SK-N-SH (cell line): Measurements from ENCODE around the gene DBX1. TPM values are rescaled to one million over a fixed set of nuclear protein-coding genes. Genes with fewer than 3 reads are reported as not detected.

Experiments used
- CTCF ChIA-PET: fragments of 300-600, 350-600 bp; formaldehyde crosslinking; extraction: SDS; loops from one replicate; lab custom pipeline; 2021; lab: Yijun Ruan, JAX
- POLR2A ChIA-PET: fragments of 350-600 bp; sonication (Branson Sonifier 250); formaldehyde crosslinking; extraction: SDS; loops from one replicate; lab custom pipeline; 2020; ENCODE audit warnings: antibody characterized with exemption, inconsistent platforms; lab: Yijun Ruan, JAX
- DNase-seq: peaks from one replicate; pipeline ENCODE4 v3.0.0; 2012
- H2AFZ ChIP-seq: fragments of 200-600 bp; sonication (generic); 2 replicates; pipeline ENCODE4 v1.8.1; 2016; ENCODE audit warnings: antibody characterized with exemption, mild to moderate bottlenecking, low read depth
- H3F3A ChIP-seq: fragments of 200-600 bp; sonication (generic); replicated peaks from 2 replicates; pipeline ENCODE3; 2016; ENCODE audit warnings: antibody characterized with exemption, mild to moderate bottlenecking; ENCODE audit not compliant: insufficient read depth
- H3K27ac ChIP-seq, 2 experiments: fragments of 200-500 bp in 1 of 2; fragments of 200-600 bp in 1 of 2; sonication (Bioruptor generic) in 1 of 2; sonication (generic), shearing (Covaris generic) in 1 of 2; 2 replicates each; pipeline versions ENCODE4 v1.5.1 to v1.6.1; 2014 to 2016; ENCODE audit warnings: low read depth in 2 of 2, inconsistent platforms in 1 of 2, low read length in 1 of 2, mild to moderate bottlenecking in 1 of 2, mixed read lengths in 1 of 2
- H3K27me3 ChIP-seq: fragments of 200-600 bp; sonication (generic), shearing (Covaris generic); 2 replicates; pipeline ENCODE4 v1.6.1; 2016; ENCODE audit warnings: mixed run types; ENCODE audit not compliant: insufficient read depth
- H3K36me3 ChIP-seq, 2 experiments: fragments of 200-500 bp in 1 of 2; fragments of 200-600 bp in 1 of 2; sonication (Bioruptor generic) in 1 of 2; sonication (generic) in 1 of 2; replicated peaks in 1 of 2; 2 replicates each; pipeline versions ENCODE3 to v1.5.1; 2014 to 2016; ENCODE audit warnings: low read length in 1 of 2, mild to moderate bottlenecking in 1 of 2; ENCODE audit not compliant: insufficient read depth in 2 of 2, control insufficient read depth in 1 of 2
- H3K4me1 ChIP-seq, 2 experiments: fragments of 200-500 bp in 1 of 2; fragments of 200-600 bp in 1 of 2; sonication (Bioruptor generic) in 1 of 2; sonication (generic), shearing (Covaris generic) in 1 of 2; 2 replicates each; pipeline versions ENCODE4 v1.5.1 to v1.6.1; 2014 to 2016; ENCODE audit warnings: low read depth in 1 of 2, low read length in 1 of 2, mixed run types in 1 of 2; ENCODE audit not compliant: insufficient read depth in 2 of 2, control insufficient read depth in 1 of 2
- H3K4me2 ChIP-seq: fragments of 200-600 bp; sonication (generic), shearing (Covaris generic); 2 replicates; pipeline ENCODE4 v1.6.1; 2017; ENCODE audit warnings: mixed run types
- H3K4me3 ChIP-seq, 2 experiments: fragments of 200-500 bp in 1 of 2; fragments of 200-600 bp in 1 of 2; sonication (Bioruptor generic) in 1 of 2; sonication (generic), shearing (Covaris generic) in 1 of 2; 2 replicates each; pipeline versions ENCODE4 v1.5.1 to v1.8.1; 2014 to 2016; ENCODE audit warnings: low read depth in 2 of 2, inconsistent platforms in 1 of 2, low read length in 1 of 2, mild to moderate bottlenecking in 1 of 2, mixed read lengths in 1 of 2, moderate library complexity in 1 of 2
- H3K79me2 ChIP-seq: fragments of 200-600 bp; sonication (generic); 2 replicates; pipeline ENCODE4 v1.8.1; 2017; ENCODE audit warnings: mild to moderate bottlenecking; ENCODE audit not compliant: insufficient read depth
- H3K9ac ChIP-seq: fragments of 200-600 bp; sonication (generic); 2 replicates; pipeline ENCODE4 v1.6.1; 2017; ENCODE audit warnings: mixed run types
- H3K9me2 ChIP-seq: fragments of 200-600 bp; sonication (generic); 2 replicates; pipeline ENCODE4 v1.6.1; 2017; ENCODE audit warnings: mixed run types
- H3K9me3 ChIP-seq: fragments of 200-600 bp; sonication (generic); 2 replicates; pipeline ENCODE4 v1.6.1; 2017; ENCODE audit warnings: mixed run types, mild to moderate bottlenecking, moderate library complexity
- H4K20me1 ChIP-seq: fragments of 200-600 bp; sonication (generic); 2 replicates; pipeline ENCODE4 v1.6.1; 2017; ENCODE audit warnings: mild to moderate bottlenecking, mixed run types; ENCODE audit not compliant: insufficient read depth
- CHD2 ChIP-seq: fragments of 150-350 bp; IDR thresholded peaks from 2 replicates; pipeline ENCODE4 v1.6.1; 2018; ENCODE audit warnings: low read length; ENCODE audit not compliant: partially characterized antibody
- EZH2phosphoT487 ChIP-seq: fragments of 200-600 bp; sonication (generic); IDR thresholded peaks from 2 replicates; pipeline ENCODE4 v1.6.1; 2017; ENCODE audit warnings: low read depth, mixed run types, mild to moderate bottlenecking, antibody characterized with exemption, moderate library complexity, borderline replicate concordance
- FOSL2 ChIP-seq: IDR thresholded peaks from 2 replicates; pipeline ENCODE4 v1.4.0; 2012; ENCODE audit warnings: low read depth, mild to moderate bottlenecking, moderate library complexity, borderline replicate concordance
- FOXJ3 ChIP-seq: sonication (generic); formaldehyde crosslinking; IDR thresholded peaks from 2 replicates; pipeline ENCODE4 v1.5.1; 2020; ENCODE audit warnings: mild to moderate bottlenecking, missing genetic modification reagents
- FOXM1 ChIP-seq: IDR thresholded peaks from 2 replicates; pipeline ENCODE4 v1.4.0; 2012; ENCODE audit warnings: low read depth, mild to moderate bottlenecking
- MAX ChIP-seq: IDR thresholded peaks from 2 replicates; pipeline ENCODE4 v1.4.0; 2012; ENCODE audit warnings: low read depth
- MEF2A ChIP-seq: IDR thresholded peaks from 2 replicates; pipeline ENCODE4 v1.4.0; 2012; ENCODE audit warnings: low read depth, borderline replicate concordance
- MXI1 ChIP-seq: IDR thresholded peaks from 2 replicates; pipeline ENCODE4 v1.6.1; 2012; ENCODE audit warnings: mild to moderate bottlenecking, low read depth, low read length, improper control_type of control experiment
- PBX3 ChIP-seq: IDR thresholded peaks from 2 replicates; pipeline ENCODE4; 2012
- RAD21 ChIP-seq: IDR thresholded peaks from 2 replicates; pipeline ENCODE4 v1.6.1; 2012; ENCODE audit warnings: mild to moderate bottlenecking, low read length
- RCOR1 ChIP-seq: fragments of 150-350 bp; IDR thresholded peaks from 2 replicates; pipeline ENCODE4 v1.6.1; 2017; ENCODE audit warnings: antibody characterized with exemption, low read length
- TCF12 ChIP-seq: IDR thresholded peaks from 2 replicates; pipeline ENCODE4 v1.4.0; 2012
- USF1 ChIP-seq: IDR thresholded peaks from 2 replicates; pipeline ENCODE4 v1.4.0; 2012; ENCODE audit warnings: low read depth, borderline replicate concordance
- USF2 ChIP-seq: fragments of 150-350 bp; IDR thresholded peaks from 2 replicates; pipeline ENCODE4 v1.6.1; 2017; ENCODE audit warnings: antibody characterized with exemption, low read length, low read depth, borderline replicate concordance
- WGBS: methylation state at CpG from one replicate; pipeline ENCODE4 v1.1.6; 2017; ENCODE audit warnings: low lambda C conversion rate; 5-methylcytosine and 5-hydroxymethylcytosine counted together
- polyA plus RNA-seq, 3 experiments: library from polyadenylated mRNA; depleted of rRNA; stranded (reverse); fragments of >200 nt; gene quantifications; 2 replicates each; pipeline ENCODE4 v1.2.3, GENCODE V29; 2012

The DBX1 gene
- polyA plus RNA-seq, 1 of the 3 experiments (the other 2 are of a cell fraction) = not detected

GRCh38 chr11:20208622-20209111 lies 48.4 kb upstream of the DBX1 start:
- peaks cover 3% of the 10 kb centered on the region; the same call in 1 of the 2 replicates for H3K27me3 ChIP-seq
- no peak overlapping the region for H3K4me2 ChIP-seq
- ChIA-PET POLR2A (no interaction called here), CTCF (no interaction called here)
- TF ChIP-seq MAX = no peak
- TF ChIP-seq PBX3 = no peak
- TF ChIP-seq MEF2A = no peak
- TF ChIP-seq FOXM1 = no peak
- TF ChIP-seq RCOR1 = no peak
- TF ChIP-seq FOXJ3 = no peak
- TF ChIP-seq MXI1 = no peak
- TF ChIP-seq TCF12 = no peak
- TF ChIP-seq EZH2phosphoT487 = no peak
- no peak for TF ChIP-seq CHD2
- H3K36me3 ChIP-seq = no peaks in the 10 kb centered on the region
- no peak overlapping the region for H3K4me3 ChIP-seq
- no peaks in the 10 kb centered on the region for H4K20me1 ChIP-seq
- no peaks in the 10 kb centered on the region for H3K9me2 ChIP-seq
- no peak overlapping the region for H3K27ac ChIP-seq
- no peaks in the 10 kb centered on the region for H3K79me2 ChIP-seq
- no peaks in the 10 kb centered on the region for H3K4me1 ChIP-seq
- 79% methylated on average over 16 of the region's 16 CpGs for WGBS
- DNase-seq = no peak
- H3F3A ChIP-seq = no peaks in the 10 kb centered on the region
- no peaks in the 10 kb centered on the region for H3K9me3 ChIP-seq
- no peak overlapping the region for H2AFZ ChIP-seq
- H3K9ac ChIP-seq = no peak overlapping the region

GRCh38 chr11:20207781-20208621 lies 47.7 kb upstream of the DBX1 start:
- WGBS = 76% methylated on average over 30 of the region's 33 CpGs
- H3K9me3 ChIP-seq = no peaks in the 10 kb centered on the region
- no peaks in the 10 kb centered on the region for H3K9me2 ChIP-seq
- H3K79me2 ChIP-seq = no peaks in the 10 kb centered on the region
- H3K4me3 ChIP-seq = no peak overlapping the region
- H3F3A ChIP-seq = no peaks in the 10 kb centered on the region
- no peak overlapping the region for H3K9ac ChIP-seq
- H3K36me3 ChIP-seq = no peaks in the 10 kb centered on the region
- POLR2A ChIA-PET = no interaction called here
- no peak for DNase-seq
- TF ChIP-seq USF1 (no peak), FOSL2 (no peak), RAD21 (no peak), USF2 (no peak)
- TF ChIP-seq, all 33 proteins: peak for 0
- CTCF ChIA-PET = no interaction called here
- Histone ChIP-seq H3K27me3 (peaks cover 3% of the 10 kb centered on the region; the same call in 1 of the 2 replicates), H3K4me1 (no peaks in the 10 kb centered on the region), H4K20me1 (no peaks in the 10 kb centered on the region), H3K4me2 (no peak overlapping the region), H3K27ac (no peak overlapping the region), H2AFZ (no peak overlapping the region)
